Astrocyte of the spinal cord (primary cell): ENCODE data around the gene CHN2.

Source experiments
- DNase-seq: peaks from one replicate; pipeline ENCODE4 v3.0.0; 2011; ENCODE audit warnings: low read depth, low spot score
- H3K4me3 ChIP-seq: 2 replicates; pipeline ENCODE4 v1.5.1; 2011; ENCODE audit warnings: low read depth, mild to moderate bottlenecking, low read length, moderate library complexity
- in situ Hi-C: cut with HindIII; loops from 2 replicates; pipeline ENCODE4 v1.10.0; 2017; ENCODE audit warnings: low sequenced_read_pairs
- TF ChIP-seq, protein P1 (sequence below): IDR thresholded peaks from 2 replicates; pipeline ENCODE4 v1.5.1; 2012; ENCODE audit warnings: low read depth, mild to moderate bottlenecking, low read length, inconsistent platforms

Gene CHN2

DNA sequence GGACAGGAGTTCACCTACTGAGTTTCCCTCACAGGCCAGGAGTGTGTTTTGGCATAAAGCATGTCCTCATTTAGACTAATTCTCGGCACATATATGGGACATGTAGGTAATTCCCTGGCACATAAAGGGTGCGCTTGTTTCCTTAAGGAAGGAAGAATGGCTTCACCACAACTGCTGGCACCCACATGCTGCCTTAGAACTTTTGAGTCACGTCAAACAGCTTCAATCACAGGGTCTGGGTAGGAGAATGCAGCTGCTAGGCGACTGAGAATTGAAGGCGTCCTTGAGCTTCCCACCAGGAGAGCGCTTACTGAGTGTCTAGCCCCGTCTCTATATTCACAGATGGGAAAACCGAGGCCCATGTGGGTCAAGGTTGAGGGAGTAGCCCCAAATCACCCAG, 146.1 kb downstream of the CHN2 start:
- TF ChIP-seq, protein P1, sequence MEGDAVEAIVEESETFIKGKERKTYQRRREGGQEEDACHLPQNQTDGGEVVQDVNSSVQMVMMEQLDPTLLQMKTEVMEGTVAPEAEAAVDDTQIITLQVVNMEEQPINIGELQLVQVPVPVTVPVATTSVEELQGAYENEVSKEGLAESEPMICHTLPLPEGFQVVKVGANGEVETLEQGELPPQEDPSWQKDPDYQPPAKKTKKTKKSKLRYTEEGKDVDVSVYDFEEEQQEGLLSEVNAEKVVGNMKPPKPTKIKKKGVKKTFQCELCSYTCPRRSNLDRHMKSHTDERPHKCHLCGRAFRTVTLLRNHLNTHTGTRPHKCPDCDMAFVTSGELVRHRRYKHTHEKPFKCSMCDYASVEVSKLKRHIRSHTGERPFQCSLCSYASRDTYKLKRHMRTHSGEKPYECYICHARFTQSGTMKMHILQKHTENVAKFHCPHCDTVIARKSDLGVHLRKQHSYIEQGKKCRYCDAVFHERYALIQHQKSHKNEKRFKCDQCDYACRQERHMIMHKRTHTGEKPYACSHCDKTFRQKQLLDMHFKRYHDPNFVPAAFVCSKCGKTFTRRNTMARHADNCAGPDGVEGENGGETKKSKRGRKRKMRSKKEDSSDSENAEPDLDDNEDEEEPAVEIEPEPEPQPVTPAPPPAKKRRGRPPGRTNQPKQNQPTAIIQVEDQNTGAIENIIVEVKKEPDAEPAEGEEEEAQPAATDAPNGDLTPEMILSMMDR = no peak
- in situ Hi-C loops = no loop called here
- no peak for DNase-seq
- H3K4me3 ChIP-seq = no peak overlapping the region

DNA sequence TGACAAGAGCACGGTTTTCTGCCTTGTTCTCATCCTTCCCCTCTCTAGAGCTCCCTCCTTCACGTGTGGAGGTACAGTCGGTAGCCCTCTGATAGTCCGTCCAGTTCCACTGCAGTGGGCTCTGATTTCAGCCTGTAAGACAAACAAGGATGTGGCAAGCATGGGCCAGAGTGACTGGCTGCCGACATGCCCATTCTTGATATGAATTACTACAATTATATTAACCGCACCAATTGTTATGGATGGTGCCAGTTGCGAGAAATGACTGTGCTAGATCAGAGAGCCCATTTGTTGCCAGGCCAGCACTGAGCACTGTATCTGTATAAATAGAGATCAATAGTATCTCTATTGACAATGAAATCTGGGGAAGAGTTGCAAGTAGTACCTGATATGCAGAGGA, 146.6 kb downstream of the CHN2 start:
- TF ChIP-seq, protein P1 = no peak
- H3K4me3 ChIP-seq = no peak overlapping the region
- in situ Hi-C loops = no loop called here
- DNase-seq = no peak

- DNase-seq = peak; percentile 13
- TF ChIP-seq, protein P1 = no peak
- no peak overlapping the region for H3K4me3 ChIP-seq
- in situ Hi-C loops = no loop called here
These were observed 148.2 kb downstream of the CHN2 start for GRCh38 chr7:29342761-29343160.

- no peak for DNase-seq
- H3K4me3 ChIP-seq = no peak overlapping the region
- TF ChIP-seq, protein P1 = no peak
- in situ Hi-C loops = no loop called here
These were observed 148.8 kb downstream of the CHN2 start for GRCh38 chr7:29343399-29343798.

GRCh38 chr7:29344334-29344978, 149.9 kb downstream of the CHN2 start:
- no peak overlapping the region for H3K4me3 ChIP-seq
- no peak for DNase-seq
- in situ Hi-C loops = no loop called here
- TF ChIP-seq, protein P1 = no peak

- in situ Hi-C loops = no loop called here
- TF ChIP-seq, protein P1 = peak; percentile 33
- H3K4me3 ChIP-seq = no peak overlapping the region
- DNase-seq = peak; percentile 20
These were observed 151.0 kb downstream of the CHN2 start for GRCh38 chr7:29345590-29345989.
